AG04449 (cell line): Measurements from ENCODE around the gene CALN1.

Experiments used
- CTCF ChIA-PET: fragments of 350-600 bp; formaldehyde crosslinking; extraction: SDS; loops from one replicate; lab custom pipeline; 2021; ENCODE audit warnings: antibody characterized with exemption; lab: Yijun Ruan, JAX
- POLR2A ChIA-PET: fragments of 400-600, 350-600 bp; formaldehyde crosslinking; extraction: SDS; loops from one replicate; lab custom pipeline; 2020; ENCODE audit warnings: antibody characterized with exemption, inconsistent platforms; lab: Yijun Ruan, JAX
- DNase-seq: peaks from one replicate; pipeline ENCODE4 v3.0.0-alpha.2; 2010; ENCODE audit warnings: low read depth, low spot score
- H3K4me3 ChIP-seq: 2 replicates; pipeline ENCODE4 v1.5.1; 2011; ENCODE audit warnings: low read depth, mild to moderate bottlenecking, control low read depth, low read length
- CTCF ChIP-seq: IDR thresholded peaks from one replicate; pipeline ENCODE4 v1.5.1; 2011; ENCODE audit warnings: mild to moderate bottlenecking, moderate library complexity, low read length, control low read depth, inconsistent platforms; ENCODE audit not compliant: insufficient read depth; ENCODE audit errors: missing control alignments

The CALN1 gene

GRCh38 chr7:72267291-72267800 lies 144.8 kb downstream of the CALN1 start:
- DNase-seq = no peak
- CTCF ChIA-PET = no interaction called here
- TF ChIP-seq CTCF = no peak
- no peak overlapping the region for H3K4me3 ChIP-seq
- POLR2A ChIA-PET = no interaction called here

DNA sequence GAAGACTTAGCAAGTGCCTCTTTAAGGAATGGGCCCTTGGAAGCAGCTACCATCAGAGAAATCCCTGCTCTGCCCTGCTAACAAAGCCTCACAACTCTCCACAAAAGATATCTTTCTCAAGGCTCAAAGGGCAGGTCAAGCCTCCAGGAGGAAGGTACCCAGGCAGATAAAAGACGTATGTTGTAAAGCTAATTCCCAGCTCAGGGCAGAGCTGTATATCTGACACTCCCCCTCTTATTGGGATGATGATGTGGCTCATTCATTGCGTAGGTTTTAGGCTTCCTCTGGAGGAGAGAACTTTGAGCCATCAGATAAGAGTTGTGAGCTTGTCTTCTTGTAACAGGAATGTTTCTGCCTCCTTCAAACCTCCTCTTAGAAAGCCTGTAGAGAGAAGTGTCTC lies 145.4 kb downstream of the CALN1 start:
- TF ChIP-seq CTCF = no peak
- H3K4me3 ChIP-seq = no peak overlapping the region
- ChIA-PET CTCF (no interaction called here), POLR2A (no interaction called here)
- DNase-seq = no peak

- H3K4me3 ChIP-seq = no peak overlapping the region
- DNase-seq = no peak
- TF ChIP-seq CTCF = no peak
- ChIA-PET POLR2A (no interaction called here), CTCF (no interaction called here)
Observed at GRCh38 chr7:72265071-72265904, 146.8 kb downstream of the CALN1 start.

GRCh38 chr7:72260406-72260805 lies 151.7 kb downstream of the CALN1 start:
- ChIA-PET CTCF (no interaction called here), POLR2A (no interaction called here)
- no peak for TF ChIP-seq CTCF
- H3K4me3 ChIP-seq = no peak overlapping the region
- no peak for DNase-seq

GRCh38 chr7:72258074-72258473 lies 154.1 kb downstream of the CALN1 start:
- ChIA-PET CTCF (no interaction called here), POLR2A (no interaction called here)
- H3K4me3 ChIP-seq = no peak overlapping the region

More at GRCh38 chr7:72258074-72258473, 154.1 kb downstream of the CALN1 start:
- TF ChIP-seq CTCF = no peak
- DNase-seq = no peak
